ENCODE measurements around the gene RIBC1.
"Not testable (repeated sequence)": the region's sequence is repeated elsewhere in the genome, so short reads cannot be mapped to it uniquely, and the experiment has no call there.

RIBC1 gene

GRCh38 chrX:53435997-53436396, 13.3 kb downstream of the RIBC1 start:
- DNase-seq (ENCODE audit: low spot score), result peak; percentile 57

DNA sequence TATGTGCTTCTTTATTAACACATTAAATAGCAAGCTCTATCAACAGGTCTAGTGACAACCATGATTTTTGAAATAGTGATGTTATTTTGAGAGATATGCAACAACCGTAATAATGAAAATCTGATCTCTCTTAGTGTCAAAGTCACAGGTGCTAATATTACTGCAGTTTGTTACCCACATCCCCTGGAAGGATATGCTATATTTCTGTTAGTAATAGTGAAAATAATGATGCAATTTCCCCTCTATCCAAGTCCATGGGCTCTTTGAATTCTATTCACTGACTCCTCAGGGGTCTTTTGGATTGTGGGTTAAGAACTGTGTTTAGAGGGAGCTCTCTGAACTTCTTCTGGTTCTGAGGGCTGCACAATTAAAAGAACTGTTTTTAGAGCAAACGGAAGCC, 14.5 kb downstream of the RIBC1 start:
- DNase-seq (ENCODE audit: low spot score), result no peak

- no peak for DNase-seq (ENCODE audit: low spot score)
These were observed 15.6 kb downstream of the RIBC1 start for GRCh38 chrX:53438174-53438831.

GRCh38 chrX:53438832-53439230, 16.2 kb downstream of the RIBC1 start:
- no peak for DNase-seq (ENCODE audit: low spot score)

DNA sequence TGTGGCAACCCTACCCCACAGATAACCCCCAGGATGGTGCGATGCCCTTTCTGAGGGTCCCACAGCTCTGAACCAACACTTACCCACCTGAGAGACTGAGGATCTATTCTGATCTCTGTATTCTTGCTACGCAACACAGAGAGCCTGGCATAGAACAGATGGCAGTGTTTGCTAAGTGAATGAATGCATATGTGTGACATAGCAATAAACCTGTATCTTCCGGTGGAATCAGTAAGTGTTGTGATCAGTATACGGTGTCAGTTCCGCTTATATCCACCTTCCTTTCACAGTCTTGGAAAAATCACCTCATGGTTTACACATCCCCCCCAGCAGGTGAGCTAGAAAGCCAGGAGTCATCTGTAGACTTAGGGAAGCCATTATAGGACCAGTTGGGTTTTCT, 17.4 kb downstream of the RIBC1 start:
- DNase-seq (ENCODE audit: low spot score), result no peak

DNA sequence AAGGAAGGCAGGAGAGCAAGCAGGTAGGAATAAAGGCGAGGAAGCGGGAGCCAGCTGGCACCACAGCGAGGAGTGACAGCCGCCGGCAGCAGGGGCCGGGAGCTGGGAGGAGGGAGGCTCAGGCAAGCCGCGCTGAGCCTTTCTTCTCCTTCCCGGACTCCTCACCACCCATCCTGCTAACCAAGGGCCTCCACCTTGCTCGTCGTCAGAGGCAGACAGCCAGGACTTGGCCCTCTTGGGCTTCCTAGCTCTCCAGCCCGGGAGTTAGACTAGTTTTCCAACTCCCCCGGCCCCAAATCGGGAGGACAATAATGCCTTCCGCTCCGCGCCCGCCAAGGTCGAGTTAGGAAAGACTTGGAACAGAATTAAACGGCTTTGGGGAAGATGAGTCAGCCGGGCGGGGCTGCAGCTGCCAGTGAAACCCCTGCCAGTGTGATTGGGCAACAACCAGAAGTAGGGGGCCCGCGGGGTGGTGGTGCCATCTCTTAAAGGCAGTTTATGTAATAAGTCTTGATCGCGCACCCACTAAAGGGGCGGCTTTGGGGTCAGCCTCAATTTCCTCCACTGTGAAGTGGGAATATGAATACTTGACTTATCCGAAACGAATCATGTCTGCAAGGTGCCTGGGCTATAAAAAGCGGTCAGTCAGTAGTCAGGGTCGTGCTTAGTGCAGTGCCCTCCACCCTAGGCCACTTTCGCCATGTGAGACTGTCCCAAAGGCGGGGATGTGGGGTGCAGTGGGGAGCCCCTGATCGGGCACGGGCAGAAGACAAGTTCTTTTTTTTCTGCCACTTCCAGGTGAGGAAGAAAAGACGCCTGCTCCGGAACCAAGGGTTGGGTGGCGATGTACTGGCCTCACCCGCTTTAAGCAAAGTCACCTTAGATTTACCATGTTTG, 18.2 kb downstream of the RIBC1 start:
- no peak for DNase-seq (ENCODE audit: low spot score)

DNA sequence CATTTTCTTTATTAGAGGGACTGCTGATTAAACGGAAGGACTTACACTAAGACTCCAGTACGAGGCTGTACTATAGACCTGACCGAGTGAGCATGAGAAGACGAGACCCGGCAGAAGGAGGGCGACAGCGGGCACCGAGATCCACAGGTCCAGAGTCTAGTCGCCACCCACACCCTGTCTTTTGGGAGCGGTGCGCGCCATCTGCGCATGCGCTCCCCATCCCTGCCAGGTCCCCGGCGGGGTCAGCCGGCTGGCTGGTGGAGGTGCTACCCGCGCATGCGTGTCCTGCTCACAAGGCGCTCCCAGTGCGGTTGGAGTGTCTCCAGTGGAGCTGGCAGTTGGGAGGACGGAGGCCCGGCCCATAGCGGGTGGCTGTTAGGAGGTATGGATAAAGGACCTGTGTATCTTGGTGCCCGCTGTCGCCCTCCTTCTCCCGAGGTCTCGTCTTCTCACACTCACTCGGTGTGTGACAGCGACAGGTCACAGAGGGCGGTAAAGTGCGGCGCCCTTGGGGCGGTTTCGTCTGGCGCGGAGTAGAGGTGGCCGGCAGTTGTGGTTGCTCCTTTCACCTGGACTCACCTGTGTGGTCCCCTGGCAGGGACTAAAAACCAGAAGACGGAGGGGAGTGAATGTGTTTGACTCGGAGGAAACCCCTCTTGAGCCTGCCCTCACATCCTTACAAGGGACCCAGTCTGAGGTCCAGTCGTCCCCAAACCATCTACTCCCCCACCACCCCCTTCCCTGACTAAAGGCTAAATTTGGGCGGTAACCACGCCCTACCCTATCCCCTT, 19.1 kb downstream of the RIBC1 start:
- DNase-seq (ENCODE audit: low spot score), result peak; percentile 89

DNA sequence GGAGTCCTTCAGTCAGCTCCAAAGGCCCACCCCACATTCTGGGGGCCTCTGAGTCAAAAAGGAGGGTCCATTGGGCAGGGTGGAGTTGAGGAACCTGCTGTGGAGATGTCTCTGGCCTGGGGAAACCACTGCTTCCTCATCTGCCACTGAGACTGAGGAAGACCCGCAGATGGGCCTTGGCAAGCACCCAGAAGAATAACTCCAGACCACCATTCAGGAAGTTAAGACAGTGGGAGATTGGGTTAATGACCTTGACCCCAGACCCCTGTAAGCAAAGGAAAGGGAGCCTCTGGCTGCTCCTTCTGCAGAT, 19.6 kb downstream of the RIBC1 start:
- no peak for DNase-seq (ENCODE audit: low spot score)

- no peak for DNase-seq (ENCODE audit: low spot score)
These were observed 23.3 kb downstream of the RIBC1 start for GRCh38 chrX:53445977-53446376.

- DNase-seq (ENCODE audit: low spot score), result no peak
These were observed 24.8 kb downstream of the RIBC1 start for GRCh38 chrX:53447441-53447840.

DNA sequence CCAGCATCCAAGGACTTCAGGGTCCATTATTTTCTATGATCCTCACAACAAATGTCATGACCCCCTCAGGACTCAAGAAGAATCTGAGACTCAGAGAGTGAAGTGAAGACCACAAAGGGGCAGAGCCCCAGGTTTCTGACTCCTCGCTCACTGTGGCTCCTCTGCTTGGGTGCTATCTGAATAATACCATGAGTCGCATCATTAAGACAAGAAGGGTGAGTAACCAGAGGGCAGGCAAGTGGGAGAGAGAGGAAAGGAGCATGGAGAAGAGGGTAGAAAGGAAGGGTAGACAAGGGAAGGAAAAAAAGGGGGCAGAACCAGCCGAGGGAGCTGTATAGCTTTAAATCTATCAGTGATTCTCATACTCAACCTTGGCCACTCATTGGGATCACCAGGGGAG, 27.0 kb downstream of the RIBC1 start:
- DNase-seq (ENCODE audit: low spot score), result no peak

GRCh38 chrX:53452812-53453211, 30.1 kb downstream of the RIBC1 start:
- no peak for DNase-seq (ENCODE audit: low spot score)

DNA sequence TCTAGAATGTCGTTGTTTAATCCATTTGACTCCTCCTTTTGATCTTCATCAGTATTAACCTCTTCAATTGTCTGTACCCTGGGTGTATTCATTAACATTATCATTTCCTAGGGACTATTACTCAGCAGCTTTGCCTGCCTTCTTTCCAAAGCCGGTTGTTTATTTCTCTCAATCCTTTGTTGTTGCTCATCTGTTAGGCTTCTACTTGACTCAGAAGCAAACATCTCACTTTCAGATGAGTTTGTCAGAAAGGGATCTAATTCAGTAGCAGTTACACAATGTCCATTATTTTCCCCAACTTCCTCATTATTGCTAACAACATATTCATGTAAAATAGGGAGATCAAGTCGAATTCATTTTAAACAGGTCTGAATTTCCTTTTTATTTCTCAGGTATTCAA, 33.6 kb downstream of the RIBC1 start:
- no peak for DNase-seq (ENCODE audit: low spot score)

DNA sequence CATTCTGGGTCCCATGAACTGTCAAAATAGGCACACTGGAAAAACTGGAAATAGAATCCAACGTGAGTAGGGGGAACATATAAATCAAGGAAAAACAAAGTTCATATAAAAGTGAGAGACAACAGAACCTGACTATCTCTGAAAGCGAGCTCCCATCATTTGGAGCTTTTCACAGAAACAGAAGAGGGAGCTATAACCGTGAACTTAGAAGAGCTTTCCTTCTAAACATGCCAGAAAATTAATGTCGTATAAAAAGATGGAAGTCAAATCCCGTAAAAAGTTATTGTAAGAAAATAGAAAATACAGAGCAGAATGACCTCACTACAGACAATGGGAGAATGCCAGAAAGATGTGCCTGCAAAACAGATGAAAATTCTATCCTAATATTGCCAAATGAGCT, 35.4 kb downstream of the RIBC1 start:
- DNase-seq (ENCODE audit: low spot score), result no peak

DNA sequence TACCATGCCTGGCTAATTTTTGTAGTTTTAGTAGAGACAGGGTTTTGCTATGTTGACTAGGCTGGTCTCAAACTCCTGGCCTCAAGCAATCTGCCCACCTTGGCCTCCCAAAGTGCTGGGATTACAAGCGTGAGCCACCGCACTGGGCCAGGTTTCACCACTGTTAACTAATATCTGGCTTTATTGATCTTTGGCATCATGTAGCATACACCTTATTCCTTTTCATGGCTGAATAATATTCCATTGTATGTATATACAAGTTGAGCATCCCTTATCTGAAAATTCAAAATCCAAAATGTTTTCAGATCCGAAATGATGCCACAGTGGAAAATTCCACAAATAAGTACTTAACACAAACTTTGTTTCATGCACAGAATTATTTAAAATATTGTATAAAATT, 46.0 kb downstream of the RIBC1 start:
- not testable (repeated sequence) for DNase-seq (ENCODE audit: low spot score)

- no peak for DNase-seq (ENCODE audit: low spot score)
These were observed 48.7 kb downstream of the RIBC1 start for GRCh38 chrX:53471346-53471745.

DNA sequence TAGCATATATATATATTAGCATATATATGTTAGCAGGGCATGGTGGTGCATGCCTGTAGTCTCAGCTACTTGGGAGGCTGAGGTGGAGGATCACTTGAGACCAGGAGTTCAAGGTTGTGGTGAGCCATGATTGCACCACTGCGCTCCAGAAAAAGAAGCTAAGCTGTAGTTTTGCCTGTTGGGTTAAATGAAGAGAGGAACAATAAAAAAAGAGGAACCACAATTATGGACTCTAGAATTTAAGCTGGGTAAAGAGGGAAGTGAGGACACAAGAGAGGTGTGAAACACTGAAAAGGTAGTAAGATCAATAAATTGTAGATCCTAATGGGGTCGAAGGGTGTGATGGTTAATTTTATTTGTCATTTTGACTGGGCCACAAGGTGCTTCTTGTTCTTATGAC, 52.0 kb downstream of the RIBC1 start:
- peak; percentile 11 for DNase-seq (ENCODE audit: low spot score)

DNA sequence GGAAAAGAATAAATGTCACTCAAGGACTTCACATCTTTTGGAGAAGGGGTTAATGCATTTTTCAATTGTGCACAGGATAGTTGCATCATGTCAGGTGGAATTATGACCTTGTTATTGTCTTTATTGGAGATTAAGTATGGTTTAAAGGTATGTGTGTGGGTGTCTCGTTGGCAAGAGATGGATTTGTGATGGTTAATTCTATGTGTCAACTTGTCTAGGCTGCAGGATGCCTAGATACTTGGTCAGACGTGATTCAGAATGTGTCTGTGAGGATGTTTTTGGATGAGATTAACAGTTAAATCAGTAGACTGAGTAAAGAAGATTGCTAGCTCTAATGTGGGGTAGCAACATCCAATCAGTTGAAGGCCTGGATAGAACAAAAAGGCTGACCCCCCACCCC, 53.7 kb downstream of the RIBC1 start:
- DNase-seq (ENCODE audit: low spot score), result no peak

GRCh38 chrX:53479301-53479700, 56.6 kb downstream of the RIBC1 start:
- no peak for DNase-seq (ENCODE audit: low spot score)
